Kidney epithelial cell (primary cell): ENCODE data around the gene LIPG. TPM values are rescaled to one million over a fixed set of nuclear protein-coding genes. Genes with fewer than 3 reads are reported as not detected.
A peak's percentile ranks its signal among the peaks of the same experiment; 100 is the strongest.

Source experiments
- DNase-seq: peaks from one replicate; pipeline ENCODE4 v3.0.0-alpha.2; 2010; ENCODE audit warnings: low read depth
- H3K27me3 ChIP-seq: 2 replicates; pipeline ENCODE4 v1.6.0; 2011; ENCODE audit warnings: low read length; ENCODE audit not compliant: control insufficient read depth, insufficient read depth
- H3K36me3 ChIP-seq: 2 replicates; pipeline ENCODE4 v1.5.1; 2011; ENCODE audit warnings: low read length; ENCODE audit not compliant: control insufficient read depth, insufficient read depth
- H3K4me3 ChIP-seq: 2 replicates; pipeline ENCODE4 v1.5.1; 2011; ENCODE audit warnings: low read depth, mild to moderate bottlenecking, control low read depth, low read length
- total RNA-seq: library from RNA; depleted of rRNA; stranded (reverse); fragments of >200 nt; gene quantifications from 2 replicates; pipeline ENCODE4 v1.2.3, GENCODE V29; 2015
- TF ChIP-seq, protein P1 (sequence below): IDR thresholded peaks from 2 replicates; pipeline ENCODE4 v1.5.1; 2011; ENCODE audit warnings: mild to moderate bottlenecking, moderate library complexity, low read length, control low read depth, inconsistent platforms; ENCODE audit not compliant: insufficient read depth, poor library complexity, severe bottlenecking

The LIPG gene
- total RNA-seq, 1 donor from 2014 or later, result 196 TPM

DNA sequence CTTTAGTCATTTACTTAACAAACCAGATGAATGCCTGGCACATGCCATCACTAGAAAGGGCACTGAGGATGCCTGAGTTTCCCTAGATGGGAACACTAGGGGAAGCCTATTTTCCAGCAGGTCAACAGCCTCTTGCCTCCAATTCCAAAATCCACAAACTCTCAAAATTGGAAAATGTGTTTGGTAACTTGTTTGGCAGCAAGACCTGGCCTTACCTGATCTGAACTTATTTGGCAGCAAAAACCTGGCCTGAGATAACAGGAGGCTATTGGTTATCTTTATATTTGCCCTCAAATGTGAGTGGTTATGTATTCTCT is 2.6 kb downstream of the LIPG start:
- no peak for DNase-seq
- Histone ChIP-seq H3K36me3 (peaks cover 2% of the 10 kb centered on the region), H3K4me3 (peak overlapping the region; percentile 67), H3K27me3 (no peaks in the 10 kb centered on the region)
- TF ChIP-seq, protein P1, sequence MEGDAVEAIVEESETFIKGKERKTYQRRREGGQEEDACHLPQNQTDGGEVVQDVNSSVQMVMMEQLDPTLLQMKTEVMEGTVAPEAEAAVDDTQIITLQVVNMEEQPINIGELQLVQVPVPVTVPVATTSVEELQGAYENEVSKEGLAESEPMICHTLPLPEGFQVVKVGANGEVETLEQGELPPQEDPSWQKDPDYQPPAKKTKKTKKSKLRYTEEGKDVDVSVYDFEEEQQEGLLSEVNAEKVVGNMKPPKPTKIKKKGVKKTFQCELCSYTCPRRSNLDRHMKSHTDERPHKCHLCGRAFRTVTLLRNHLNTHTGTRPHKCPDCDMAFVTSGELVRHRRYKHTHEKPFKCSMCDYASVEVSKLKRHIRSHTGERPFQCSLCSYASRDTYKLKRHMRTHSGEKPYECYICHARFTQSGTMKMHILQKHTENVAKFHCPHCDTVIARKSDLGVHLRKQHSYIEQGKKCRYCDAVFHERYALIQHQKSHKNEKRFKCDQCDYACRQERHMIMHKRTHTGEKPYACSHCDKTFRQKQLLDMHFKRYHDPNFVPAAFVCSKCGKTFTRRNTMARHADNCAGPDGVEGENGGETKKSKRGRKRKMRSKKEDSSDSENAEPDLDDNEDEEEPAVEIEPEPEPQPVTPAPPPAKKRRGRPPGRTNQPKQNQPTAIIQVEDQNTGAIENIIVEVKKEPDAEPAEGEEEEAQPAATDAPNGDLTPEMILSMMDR, result no peak

DNA sequence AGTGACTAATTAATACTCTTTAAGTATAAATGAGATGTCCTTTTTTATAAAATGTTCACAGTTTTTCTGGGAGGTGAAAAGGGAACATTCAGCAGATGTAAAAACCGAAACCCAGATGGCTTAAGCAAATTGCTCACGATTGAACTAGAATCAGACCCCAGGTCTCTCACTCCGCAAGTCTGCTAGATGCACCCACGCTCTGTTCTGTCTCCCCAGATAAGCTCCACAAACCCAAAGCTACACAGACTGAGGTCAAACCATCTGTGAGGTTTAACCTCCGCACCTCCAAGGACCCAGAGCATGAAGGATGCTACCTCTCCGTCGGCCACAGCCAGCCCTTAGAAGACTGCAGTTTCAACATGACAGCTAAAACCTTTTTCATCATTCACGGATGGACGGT is 3.2 kb downstream of the LIPG start:
- Histone ChIP-seq H3K27me3 (no peaks in the 10 kb centered on the region), H3K4me3 (peak overlapping the region; percentile 5), H3K36me3 (peaks cover 2% of the 10 kb centered on the region)
- DNase-seq, result no peak
- TF ChIP-seq, protein P1, result no peak

DNA sequence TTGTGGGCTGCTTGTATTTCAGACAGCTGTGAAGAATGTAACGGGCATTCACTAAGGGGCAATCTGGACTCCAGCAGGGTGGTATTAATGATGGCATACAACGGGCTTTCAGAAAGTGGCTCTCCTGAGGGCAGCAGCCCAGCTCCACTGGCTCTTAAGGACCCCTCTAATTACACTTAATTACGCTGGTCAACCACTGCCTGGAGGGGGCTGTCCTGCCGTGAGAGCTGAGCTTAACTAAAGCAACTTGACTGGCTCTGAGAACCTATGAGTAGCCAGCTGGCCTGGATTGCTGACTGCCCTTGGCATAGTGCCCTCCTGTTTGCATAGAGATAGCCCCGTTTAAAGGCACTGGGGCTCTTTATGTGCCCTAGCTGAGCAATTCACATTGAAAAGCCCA is 3.8 kb downstream of the LIPG start:
- Histone ChIP-seq H3K36me3 (peaks cover 2% of the 10 kb centered on the region), H3K27me3 (no peaks in the 10 kb centered on the region), H3K4me3 (no peak overlapping the region)
- DNase-seq, result no peak
- TF ChIP-seq, protein P1, result no peak

DNA sequence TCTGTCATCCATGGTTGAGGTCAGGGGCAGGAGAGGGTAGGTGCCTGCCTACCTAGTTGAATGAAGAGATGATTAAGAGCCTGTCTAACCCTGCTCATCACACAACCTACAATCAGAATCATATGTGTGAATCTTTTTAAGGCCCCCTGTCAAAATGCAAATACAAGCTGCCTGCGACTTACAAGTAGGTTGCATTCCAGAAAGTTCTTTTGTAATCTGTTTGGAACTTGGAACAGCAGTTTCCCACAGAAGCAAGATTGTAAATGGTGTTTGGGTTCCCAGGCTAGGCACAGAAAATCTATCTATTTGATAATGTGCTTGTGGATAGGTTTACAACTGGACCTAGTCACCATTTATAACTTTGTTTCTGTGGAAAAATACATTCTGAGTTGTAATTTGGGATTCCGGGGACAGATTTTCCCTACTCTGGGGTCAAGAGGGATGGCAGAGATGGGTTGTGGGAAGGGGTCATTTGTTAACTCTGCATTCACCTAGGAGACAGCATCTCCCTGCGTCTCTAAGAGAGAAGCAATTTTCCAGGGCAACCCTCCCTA is 4.4 kb downstream of the LIPG start:
- Histone ChIP-seq H3K4me3 (no peak overlapping the region), H3K36me3 (peaks cover 2% of the 10 kb centered on the region), H3K27me3 (no peaks in the 10 kb centered on the region)
- TF ChIP-seq, protein P1, result no peak
- no peak for DNase-seq

DNA sequence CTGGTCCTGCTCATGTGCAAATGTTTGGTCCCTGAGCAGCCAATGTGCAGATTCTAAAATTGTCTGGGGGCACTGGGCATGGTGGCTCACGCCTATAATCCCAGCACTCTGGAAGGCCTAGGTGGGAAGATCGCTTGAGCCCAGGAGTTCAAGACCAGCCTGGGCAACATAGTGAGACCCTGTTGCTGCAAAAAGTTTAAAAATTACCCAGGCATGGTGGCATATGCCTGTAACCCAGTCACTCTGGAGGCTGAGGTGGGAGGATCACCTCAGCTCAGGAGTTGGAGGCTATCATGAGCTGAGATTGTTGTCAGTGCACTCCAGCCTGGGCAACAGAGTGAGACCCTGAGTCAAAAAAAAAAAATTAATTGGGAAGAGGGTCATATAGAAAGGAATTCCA is 5.1 kb downstream of the LIPG start:
- Histone ChIP-seq H3K4me3 (no peak overlapping the region), H3K36me3 (peaks cover 4% of the 10 kb centered on the region), H3K27me3 (no peaks in the 10 kb centered on the region)
- no peak for DNase-seq
- TF ChIP-seq, protein P1, result no peak

DNA sequence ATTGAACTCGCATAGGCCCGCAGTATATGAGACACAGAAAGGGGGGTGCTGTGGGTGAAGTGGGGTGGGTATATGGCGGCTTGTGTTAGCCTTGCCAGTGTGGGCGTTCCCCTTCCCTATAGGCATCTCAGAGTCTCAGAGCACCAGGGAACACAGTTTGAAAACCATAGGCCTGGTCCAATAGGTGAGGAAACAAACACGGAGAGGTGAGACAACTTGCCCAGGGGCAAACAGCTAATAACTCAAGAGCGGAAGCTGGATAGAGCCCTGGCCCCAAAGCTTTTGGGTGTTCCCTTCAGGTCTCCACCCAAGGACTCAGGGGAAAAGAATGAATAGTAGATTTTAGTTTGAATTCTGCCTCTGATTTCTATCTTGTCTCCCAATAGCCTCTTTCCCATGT is 7.9 kb downstream of the LIPG start:
- Histone ChIP-seq H3K36me3 (peaks cover 6% of the 10 kb centered on the region), H3K27me3 (no peaks in the 10 kb centered on the region), H3K4me3 (no peak overlapping the region)
- TF ChIP-seq, protein P1, result no peak
- no peak for DNase-seq
